ENCODE data around the gene MTHFD1. TPM values are rescaled to one million over a fixed set of nuclear protein-coding genes. Genes with fewer than 3 reads are reported as not detected.

Gene MTHFD1
- total and polyA plus RNA-seq, 11 donors, result 39.0 to 72.1 (median 57.2) TPM

DNA sequence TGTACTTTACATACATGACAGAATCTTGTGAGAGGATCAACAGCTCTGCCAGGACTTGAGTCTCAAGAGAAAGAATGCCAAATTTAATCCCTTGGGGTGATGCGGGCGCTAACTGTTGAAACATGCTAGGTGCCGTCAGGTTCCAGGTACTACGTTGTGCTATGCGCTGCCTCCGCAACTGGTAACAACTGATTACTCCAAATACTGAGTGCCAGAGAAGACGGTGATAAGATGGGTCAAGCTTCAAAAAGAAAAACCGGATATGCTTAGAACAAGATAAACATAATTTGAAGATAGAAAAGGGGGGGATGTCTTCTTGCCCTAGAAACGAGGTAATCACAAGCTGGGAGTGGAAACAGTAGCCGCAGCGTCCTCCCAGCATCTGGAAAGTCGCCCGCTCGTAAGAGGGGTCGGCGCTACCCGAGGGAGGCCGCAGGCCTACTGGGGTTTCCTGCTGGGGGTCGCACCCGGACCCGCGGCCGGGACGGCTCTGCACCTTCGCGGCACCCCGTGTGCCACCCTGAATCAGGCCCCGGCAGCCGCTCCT is 114.8 kb downstream of the MTHFD1 start:
- Histone ChIP-seq H3K4me3 (peak overlapping the region; percentile 68 to 97 (median 89)), H3K9me3 (no peaks in the 10 kb centered on the region), H3K27ac (peak overlapping the region; percentile 96 to 100 (median 98)), H3K27me3 (no peaks in the 10 kb centered on the region), H3K4me1 (peaks cover 8 to 72% (median 50%) of the 10 kb centered on the region in 12 donors), H3K36me3 (peaks cover 0 to 7% (median 0%) of the 10 kb centered on the region in 9 donors)
- peak in 1 of 5 donors; percentile 50 for DNase-seq
- peak in 2 of 4 donors; percentile 0 for ATAC-seq
- TF ChIP-seq, protein P1, sequence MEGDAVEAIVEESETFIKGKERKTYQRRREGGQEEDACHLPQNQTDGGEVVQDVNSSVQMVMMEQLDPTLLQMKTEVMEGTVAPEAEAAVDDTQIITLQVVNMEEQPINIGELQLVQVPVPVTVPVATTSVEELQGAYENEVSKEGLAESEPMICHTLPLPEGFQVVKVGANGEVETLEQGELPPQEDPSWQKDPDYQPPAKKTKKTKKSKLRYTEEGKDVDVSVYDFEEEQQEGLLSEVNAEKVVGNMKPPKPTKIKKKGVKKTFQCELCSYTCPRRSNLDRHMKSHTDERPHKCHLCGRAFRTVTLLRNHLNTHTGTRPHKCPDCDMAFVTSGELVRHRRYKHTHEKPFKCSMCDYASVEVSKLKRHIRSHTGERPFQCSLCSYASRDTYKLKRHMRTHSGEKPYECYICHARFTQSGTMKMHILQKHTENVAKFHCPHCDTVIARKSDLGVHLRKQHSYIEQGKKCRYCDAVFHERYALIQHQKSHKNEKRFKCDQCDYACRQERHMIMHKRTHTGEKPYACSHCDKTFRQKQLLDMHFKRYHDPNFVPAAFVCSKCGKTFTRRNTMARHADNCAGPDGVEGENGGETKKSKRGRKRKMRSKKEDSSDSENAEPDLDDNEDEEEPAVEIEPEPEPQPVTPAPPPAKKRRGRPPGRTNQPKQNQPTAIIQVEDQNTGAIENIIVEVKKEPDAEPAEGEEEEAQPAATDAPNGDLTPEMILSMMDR (IDR thresholded peaks at IDR 0.05), result no peak
- no peak for TF ChIP-seq POLR2A (IDR thresholded peaks at IDR 0.05)
- intact Hi-C loops (cut with DNase I), result loop anchor here in 1 of 10 donors (10.0 kb wide), 1 partner anchor 158 kb away; no protein-coding TSS in a partner anchor
- 1% methylated on average over 19 to 29 of the region's 29 CpGs for WGBS, 4 donors

GRCh38 chr14:64503434-64504309 is 115.5 kb downstream of the MTHFD1 start, which contains the start of gene ZBTB25:
ZBTB25 (minus strand) TSS chr14:64503838; CDS start chr14:64490533, 13,305 bp downstream.
- Histone ChIP-seq H3K27ac (peak within 1 kb of the TSS; percentile 96 to 100 (median 98)), H3K27me3 (no peaks in the 10 kb centered on the region), H3K36me3 (peaks cover 0 to 6% (median 0%) of the 10 kb centered on the region in 9 donors), H3K4me1 (peaks cover 8 to 74% (median 56%) of the 10 kb centered on the region in 12 donors), H3K4me3 (peak within 1 kb of the TSS; percentile 68 to 97 (median 89)), H3K9me3 (no peaks in the 10 kb centered on the region)
- TF ChIP-seq, protein P1 (IDR thresholded peaks at IDR 0.05), result peak in 1 of 12 donors; percentile 15
- TF ChIP-seq POLR2A (IDR thresholded peaks at IDR 0.05), result peak in 1 of 2 donors; percentile 90
- ATAC-seq (peak; percentile 76 to 90 (median 82)), DNase-seq (peak; percentile 87 to 95 (median 93))
- WGBS, 4 donors, result 0 to 1% (median 0%) methylated on average over 32 to 87 of the region's 87 CpGs
- intact Hi-C loops (cut with DNase I), result loop anchor here in 2 of 10 donors (2.0 to 10.0 kb wide), 2 partner anchors 37 to 159 kb away; partner anchors contain the start of gene HSPA2 (in 1 of the 2)

DNA sequence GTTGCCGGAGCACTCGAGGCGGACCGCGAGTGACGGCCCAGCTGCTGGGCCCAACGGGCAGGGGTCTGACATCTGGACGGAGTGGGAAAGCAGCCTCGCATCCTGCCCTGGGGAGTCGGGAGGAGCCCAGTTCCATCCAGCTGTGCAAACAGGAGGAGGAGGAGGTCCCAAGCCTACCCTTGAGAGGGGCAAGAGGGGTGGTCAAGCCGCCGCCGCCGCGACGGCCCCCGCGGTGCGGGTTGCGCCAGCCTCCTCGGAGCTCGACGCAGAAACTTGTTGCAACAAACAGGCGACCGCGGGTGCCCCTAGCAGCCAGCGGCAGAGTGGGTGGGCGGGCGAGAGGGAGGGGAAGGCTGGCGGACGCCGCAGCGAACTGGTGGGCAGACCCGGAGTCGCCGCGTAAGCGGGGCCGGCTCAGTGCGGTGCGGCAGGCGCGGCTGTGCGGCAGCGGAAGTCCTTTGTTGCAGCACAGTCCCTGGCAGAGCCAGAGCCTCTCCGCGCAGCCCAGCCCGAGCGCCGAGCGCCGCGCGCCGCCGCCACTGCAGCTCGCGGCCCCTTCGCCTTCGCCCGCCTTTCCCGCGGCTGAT is 116.2 kb downstream of the MTHFD1 start, which contains the start of gene ZBTB1:
Gene ZBTB1, plus strand, starts transcription at position 461 of the 587 bp plus-strand sequence. CDS start 16,735 bp downstream, outside the sequence.
- Histone ChIP-seq H3K27ac (peak within 1 kb of the TSS; percentile 96 to 100 (median 98)), H3K4me1 (peaks cover 8 to 74% (median 61%) of the 10 kb centered on the region in 12 donors), H3K27me3 (no peaks in the 10 kb centered on the region), H3K36me3 (no peaks in the 10 kb centered on the region), H3K9me3 (no peaks in the 10 kb centered on the region), H3K4me3 (peak within 1 kb of the TSS; percentile 68 to 97 (median 89))
- WGBS, 4 donors, result 0 to 1% (median 0%) methylated on average over 17 to 63 of the region's 63 CpGs
- intact Hi-C loops (cut with DNase I), result loop anchor here in 2 of 10 donors (2.0 to 10.0 kb wide), 2 partner anchors 36 to 160 kb away; partner anchors contain the start of gene HSPA2 (in 1 of the 2)
- peak; percentile 30 to 66 for TF ChIP-seq POLR2A (IDR thresholded peaks at IDR 0.05)
- TF ChIP-seq, protein P1 (IDR thresholded peaks at IDR 0.05), result no peak
- ATAC-seq (peak; percentile 23 to 73 (median 62)), DNase-seq (peak; percentile 85 to 94 (median 89))

All from heart left ventricle (tissue), 16 donors.